Kidney epithelial cell (primary cell): ENCODE data around the gene UBR4. TPM values are rescaled to one million over a fixed set of nuclear protein-coding genes. Genes with fewer than 3 reads are reported as not detected.

Source experiments
- DNase-seq: peaks from one replicate; pipeline ENCODE4 v3.0.0-alpha.2; 2010; ENCODE audit warnings: low read depth
- H3K27me3 ChIP-seq: 2 replicates; pipeline ENCODE4 v1.6.0; 2011; ENCODE audit warnings: low read length; ENCODE audit not compliant: control insufficient read depth, insufficient read depth
- H3K36me3 ChIP-seq: 2 replicates; pipeline ENCODE4 v1.5.1; 2011; ENCODE audit warnings: low read length; ENCODE audit not compliant: control insufficient read depth, insufficient read depth
- H3K4me3 ChIP-seq: 2 replicates; pipeline ENCODE4 v1.5.1; 2011; ENCODE audit warnings: low read depth, mild to moderate bottlenecking, control low read depth, low read length
- total RNA-seq: library from RNA; depleted of rRNA; stranded (reverse); fragments of >200 nt; gene quantifications from 2 replicates; pipeline ENCODE4 v1.2.3, GENCODE V29; 2015
- TF ChIP-seq, protein P1 (sequence below): IDR thresholded peaks from 2 replicates; pipeline ENCODE4 v1.5.1; 2011; ENCODE audit warnings: mild to moderate bottlenecking, moderate library complexity, low read length, control low read depth, inconsistent platforms; ENCODE audit not compliant: insufficient read depth, poor library complexity, severe bottlenecking

UBR4 gene
- total RNA-seq, 1 donor from 2014 or later = 125 TPM

DNA sequence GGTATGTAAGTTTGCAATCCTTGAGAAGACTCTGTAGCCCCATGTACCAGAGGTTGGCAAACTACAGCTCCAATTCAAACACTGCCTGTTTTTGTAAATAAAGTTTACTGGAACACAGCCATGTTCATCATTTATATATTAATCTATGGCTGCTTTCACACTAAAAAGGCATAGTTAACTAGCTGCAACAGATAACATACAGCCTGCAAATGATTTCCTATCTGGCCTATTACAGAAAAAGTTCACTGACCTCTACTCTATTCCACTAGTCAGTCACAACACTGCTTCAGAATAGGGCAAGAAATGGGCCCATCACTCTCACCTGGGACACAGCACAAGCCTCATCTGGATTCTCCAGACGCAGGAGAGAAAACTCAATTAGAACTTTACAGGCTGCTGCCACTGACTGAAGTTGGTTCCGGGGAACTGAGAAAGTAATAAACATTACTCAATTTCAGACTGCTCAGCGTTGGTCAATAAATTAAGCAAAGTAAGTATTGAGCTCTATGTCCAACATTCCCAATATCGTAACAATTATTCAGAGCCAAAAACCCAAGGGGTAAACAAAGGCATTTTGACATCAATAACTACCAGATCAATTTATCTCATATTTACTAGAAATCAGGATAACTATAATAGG lies 10.6 kb downstream of the UBR4 start:
- no peak for DNase-seq
- Histone ChIP-seq H3K4me3 (no peak overlapping the region), H3K27me3 (no peaks in the 10 kb centered on the region), H3K36me3 (peaks cover 1% of the 10 kb centered on the region)
- TF ChIP-seq, protein P1, sequence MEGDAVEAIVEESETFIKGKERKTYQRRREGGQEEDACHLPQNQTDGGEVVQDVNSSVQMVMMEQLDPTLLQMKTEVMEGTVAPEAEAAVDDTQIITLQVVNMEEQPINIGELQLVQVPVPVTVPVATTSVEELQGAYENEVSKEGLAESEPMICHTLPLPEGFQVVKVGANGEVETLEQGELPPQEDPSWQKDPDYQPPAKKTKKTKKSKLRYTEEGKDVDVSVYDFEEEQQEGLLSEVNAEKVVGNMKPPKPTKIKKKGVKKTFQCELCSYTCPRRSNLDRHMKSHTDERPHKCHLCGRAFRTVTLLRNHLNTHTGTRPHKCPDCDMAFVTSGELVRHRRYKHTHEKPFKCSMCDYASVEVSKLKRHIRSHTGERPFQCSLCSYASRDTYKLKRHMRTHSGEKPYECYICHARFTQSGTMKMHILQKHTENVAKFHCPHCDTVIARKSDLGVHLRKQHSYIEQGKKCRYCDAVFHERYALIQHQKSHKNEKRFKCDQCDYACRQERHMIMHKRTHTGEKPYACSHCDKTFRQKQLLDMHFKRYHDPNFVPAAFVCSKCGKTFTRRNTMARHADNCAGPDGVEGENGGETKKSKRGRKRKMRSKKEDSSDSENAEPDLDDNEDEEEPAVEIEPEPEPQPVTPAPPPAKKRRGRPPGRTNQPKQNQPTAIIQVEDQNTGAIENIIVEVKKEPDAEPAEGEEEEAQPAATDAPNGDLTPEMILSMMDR = no peak

DNA sequence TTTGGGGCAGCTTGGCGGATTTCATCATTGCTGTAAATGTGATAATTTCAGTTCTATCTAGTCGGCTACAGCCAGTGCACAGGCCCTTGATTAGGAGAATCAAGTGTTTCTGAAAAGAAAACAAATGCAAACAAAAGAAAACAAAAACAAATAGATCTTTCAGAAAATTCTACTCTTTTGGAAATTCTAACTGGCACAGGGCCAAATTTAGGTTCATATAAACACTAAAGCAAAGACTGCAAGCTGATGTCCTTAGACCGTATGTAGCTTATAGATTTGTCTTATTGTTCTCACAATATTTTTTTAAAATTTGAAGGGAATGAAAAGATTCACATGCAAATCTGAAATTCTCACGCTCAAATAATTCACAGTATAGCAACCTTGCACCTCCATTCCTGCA lies 11.2 kb downstream of the UBR4 start:
- no peak for DNase-seq
- Histone ChIP-seq H3K36me3 (peaks cover 1% of the 10 kb centered on the region), H3K27me3 (no peaks in the 10 kb centered on the region), H3K4me3 (no peak overlapping the region)
- TF ChIP-seq, protein P1 = no peak

DNA sequence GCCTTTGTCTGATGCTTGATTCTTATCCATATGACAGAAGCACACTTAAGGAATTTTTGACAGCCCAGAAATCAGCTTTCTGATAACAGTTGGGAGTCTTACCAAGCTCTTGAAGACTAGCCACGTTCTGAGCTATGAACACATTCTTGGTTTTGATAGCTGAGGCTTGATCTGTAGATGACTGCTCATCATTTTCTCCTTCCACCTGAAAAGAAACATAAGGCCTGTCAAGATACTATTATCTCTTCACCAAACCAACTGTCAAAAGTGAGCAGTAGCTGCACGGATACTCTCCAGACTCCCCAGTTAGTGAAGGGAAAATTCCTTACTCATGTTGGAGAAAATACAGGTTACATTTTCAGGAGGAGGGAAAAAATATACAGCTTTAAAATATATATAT lies 12.2 kb downstream of the UBR4 start:
- no peak overlapping the region for H3K4me3 ChIP-seq
- H3K27me3 ChIP-seq = no peaks in the 10 kb centered on the region
- peaks cover 1% of the 10 kb centered on the region for H3K36me3 ChIP-seq
- no peak for DNase-seq
- TF ChIP-seq, protein P1 = no peak

GRCh38 chr1:19196331-19196730 lies 13.7 kb downstream of the UBR4 start:
- TF ChIP-seq, protein P1 = no peak
- Histone ChIP-seq H3K4me3 (no peak overlapping the region), H3K27me3 (no peaks in the 10 kb centered on the region), H3K36me3 (peaks cover 2% of the 10 kb centered on the region)
- DNase-seq = no peak

DNA sequence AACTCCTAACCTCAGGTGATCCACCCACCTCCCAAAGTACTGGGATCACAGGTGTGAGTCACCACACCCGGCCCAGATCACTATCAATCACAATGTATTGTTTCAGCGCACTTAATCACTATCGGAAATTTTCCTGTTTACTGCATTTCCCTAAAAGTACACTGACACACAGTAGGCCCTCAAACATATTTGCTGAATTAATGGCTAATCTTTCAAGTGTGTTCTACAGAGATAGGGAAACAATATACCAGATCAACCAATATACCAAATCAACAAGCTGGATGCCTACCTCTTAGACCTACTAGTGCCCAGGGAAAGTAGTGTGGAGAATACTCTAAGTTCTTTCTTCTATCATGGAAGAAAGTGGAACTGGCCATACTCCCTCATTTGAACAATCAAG lies 17.1 kb downstream of the UBR4 start:
- no peak for DNase-seq

More for the DNA sequence above, 17.1 kb downstream of the UBR4 start:
- Histone ChIP-seq H3K27me3 (no peaks in the 10 kb centered on the region), H3K36me3 (peaks cover 1% of the 10 kb centered on the region), H3K4me3 (no peak overlapping the region)
- TF ChIP-seq, protein P1 = no peak
